ENCODE measurements around the gene GAPVD1.

GRCh38 chr9:125297917-125298316 lies 36.3 kb downstream of the GAPVD1 start:
- no peak for TF ChIP-seq EZH2 (IDR thresholded peaks at IDR 0.05)
- no peak for TF ChIP-seq POLR2AphosphoS5 (IDR thresholded peaks at IDR 0.05; ENCODE audit: borderline replicate concordance, low read depth, low read length)

Measured in SK-N-MC (cell line).